Pancreas (tissue), 10 donors: ENCODE data around the gene CEP72. TPM values are rescaled to one million over a fixed set of nuclear protein-coding genes. Genes with fewer than 3 reads are reported as not detected.

Experiments
- ATAC-seq, 4 donors: fragments of 200-7000 bp; cut with Tn5 transposase; one replicate each; pipeline versions ENCODE4 v1.8.0 to v1.9.1; 2020; ENCODE audit warnings: mild to moderate bottlenecking in 4 of 4, moderate library complexity in 4 of 4
- DNase-seq, 6 donors: peaks; one replicate each; pipeline ENCODE4 v3.0.0-alpha.2; 2020
- FAIRE-seq: peaks from 2 replicates; lab custom pipeline; 2012; peaks lifted over from hg19 to GRCh38; lab: Jason Lieb, UNC
- H3K27ac ChIP-seq, 4 donors: fragments of 200-600 bp; sonication (generic); 1 replicate in 3 of 4; 2 replicates in 1 of 4; pipeline versions ENCODE4 v1.5.0 to v1.8.0; 2020
- H3K27me3 ChIP-seq, 4 donors: fragments of 200-600 bp; one replicate each; pipeline ENCODE4 v1.8.0; 2021
- H3K36me3 ChIP-seq, 3 donors: fragments of 200-600 bp; sonication (generic) in 1 of 3; one replicate each; pipeline versions ENCODE4 v1.5.0 to v1.8.0; 2020 to 2021
- H3K4me1 ChIP-seq, 3 donors: fragments of 200-600 bp; one replicate each; pipeline ENCODE4 v1.8.0; 2021
- H3K4me3 ChIP-seq, 4 donors: fragments of 200-600 bp; sonication (generic) in 2 of 4; one replicate each; pipeline versions ENCODE4 v1.5.0 to v1.8.0; 2020 to 2021
- H3K9me3 ChIP-seq, 4 donors: fragments of 200-600 bp; one replicate each; pipeline ENCODE4 v1.8.0; 2021
- WGBS, 2 donors: extraction: QIAGEN DNeasy Blood & Tissue Kit; methylation state at CpG; one replicate each; pipeline ENCODE4 v1.1.7; 2013; 5-methylcytosine and 5-hydroxymethylcytosine counted together
- intact Hi-C, 3 donors: fragments of 100-400 bp; cut with DNase I; formaldehyde crosslinking; loops; one replicate each; pipeline versions ENCODE4 v1.11.1 to v1.14.2; 2022
- polyA plus RNA-seq, 2 donors: library from polyadenylated mRNA; stranded (reverse); fragments of 200-250 nt; gene quantifications; one replicate each; pipeline ENCODE4 v1.2.3, GENCODE V29; 2013
- total RNA-seq, 6 donors: library from RNA; stranded (reverse); fragmentation: NEBNext Ultra II Directional in 4 of 6; extraction: Animal tissue kit (Norgen Biotek cat#: 25700) in 4 of 6; gene quantifications; one replicate each; pipeline versions ENCODE4 v1.2.1 to v1.2.4, GENCODE V29; 2021 to 2023
- TF ChIP-seq, protein P1 (sequence below), 4 donors: fragments of 200-600 bp; sonication (generic) in 3 of 4; IDR thresholded peaks; one replicate each; pipeline versions ENCODE4 v1.5.0 to v1.8.0; 2021; ENCODE audit warnings: antibody characterized with exemption in 4 of 4
- donor health status: healthy with polysubstance abuse.
- donor health status: DM: no; HTN: no; CAD: no; lungs with moderate emphysema.
- donor health status: DM: no; HTN: no; CAD: no.
- donor health status: control.
- donor health status: control.
- donor health status: Bipolar disorder and iron deficiency.
- donor health status: DM: yes; HTN: yes; CAD: no.
- donor health status: DM: no; HTN: no; CAD: no.
- donor health status: DM: no; HTN: no; CAD: no.
- donor health status: DM: yes; HTN: yes; CAD: no.

Gene CEP72
- total and polyA plus RNA-seq, 8 donors = 3.5 to 7.5 (median 4.6) TPM

DNA sequence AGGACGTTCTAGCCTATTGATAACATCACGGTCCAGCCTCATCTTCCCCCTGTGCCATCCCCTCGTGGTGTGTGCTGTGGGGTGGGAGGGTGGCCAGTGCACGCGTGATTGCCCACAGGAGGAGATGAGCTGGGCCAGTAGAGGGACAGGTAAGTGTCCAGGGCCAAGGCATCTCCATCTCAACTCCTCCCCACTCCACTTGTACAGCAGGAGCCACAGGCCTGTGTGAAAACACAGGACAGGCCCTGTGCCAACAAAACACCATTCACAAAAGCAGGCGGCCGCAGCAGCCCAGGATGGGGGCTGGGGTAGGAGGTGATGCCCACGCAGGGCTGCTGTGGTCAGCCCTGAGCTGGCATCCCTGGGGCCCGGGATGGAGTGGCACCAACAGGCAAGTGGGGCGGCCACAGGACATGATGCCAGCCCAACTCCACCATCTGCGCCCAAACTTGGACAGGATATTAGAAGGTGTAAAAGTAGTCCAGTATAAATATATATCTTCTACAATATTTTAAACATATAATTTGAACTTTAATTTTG is 48.4 kb downstream of the CEP72 start:
- Histone ChIP-seq H3K9me3 (no peaks in the 10 kb centered on the region), H3K27ac (no peak overlapping the region), H3K36me3 (no peaks in the 10 kb centered on the region), H3K27me3 (no peaks in the 10 kb centered on the region), H3K4me1 (no peaks in the 10 kb centered on the region), H3K4me3 (no peak overlapping the region)
- FAIRE-seq = no peak
- TF ChIP-seq, protein P1, sequence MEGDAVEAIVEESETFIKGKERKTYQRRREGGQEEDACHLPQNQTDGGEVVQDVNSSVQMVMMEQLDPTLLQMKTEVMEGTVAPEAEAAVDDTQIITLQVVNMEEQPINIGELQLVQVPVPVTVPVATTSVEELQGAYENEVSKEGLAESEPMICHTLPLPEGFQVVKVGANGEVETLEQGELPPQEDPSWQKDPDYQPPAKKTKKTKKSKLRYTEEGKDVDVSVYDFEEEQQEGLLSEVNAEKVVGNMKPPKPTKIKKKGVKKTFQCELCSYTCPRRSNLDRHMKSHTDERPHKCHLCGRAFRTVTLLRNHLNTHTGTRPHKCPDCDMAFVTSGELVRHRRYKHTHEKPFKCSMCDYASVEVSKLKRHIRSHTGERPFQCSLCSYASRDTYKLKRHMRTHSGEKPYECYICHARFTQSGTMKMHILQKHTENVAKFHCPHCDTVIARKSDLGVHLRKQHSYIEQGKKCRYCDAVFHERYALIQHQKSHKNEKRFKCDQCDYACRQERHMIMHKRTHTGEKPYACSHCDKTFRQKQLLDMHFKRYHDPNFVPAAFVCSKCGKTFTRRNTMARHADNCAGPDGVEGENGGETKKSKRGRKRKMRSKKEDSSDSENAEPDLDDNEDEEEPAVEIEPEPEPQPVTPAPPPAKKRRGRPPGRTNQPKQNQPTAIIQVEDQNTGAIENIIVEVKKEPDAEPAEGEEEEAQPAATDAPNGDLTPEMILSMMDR (IDR thresholded peaks at IDR 0.05) = no peak
- WGBS, 2 donors = 94% methylated on average over 11 of the region's 11 CpGs
- intact Hi-C loops = no loop called here
- DNase-seq = peak in 2 of 6 donors; percentile 11 to 31
- ATAC-seq = no peak

DNA sequence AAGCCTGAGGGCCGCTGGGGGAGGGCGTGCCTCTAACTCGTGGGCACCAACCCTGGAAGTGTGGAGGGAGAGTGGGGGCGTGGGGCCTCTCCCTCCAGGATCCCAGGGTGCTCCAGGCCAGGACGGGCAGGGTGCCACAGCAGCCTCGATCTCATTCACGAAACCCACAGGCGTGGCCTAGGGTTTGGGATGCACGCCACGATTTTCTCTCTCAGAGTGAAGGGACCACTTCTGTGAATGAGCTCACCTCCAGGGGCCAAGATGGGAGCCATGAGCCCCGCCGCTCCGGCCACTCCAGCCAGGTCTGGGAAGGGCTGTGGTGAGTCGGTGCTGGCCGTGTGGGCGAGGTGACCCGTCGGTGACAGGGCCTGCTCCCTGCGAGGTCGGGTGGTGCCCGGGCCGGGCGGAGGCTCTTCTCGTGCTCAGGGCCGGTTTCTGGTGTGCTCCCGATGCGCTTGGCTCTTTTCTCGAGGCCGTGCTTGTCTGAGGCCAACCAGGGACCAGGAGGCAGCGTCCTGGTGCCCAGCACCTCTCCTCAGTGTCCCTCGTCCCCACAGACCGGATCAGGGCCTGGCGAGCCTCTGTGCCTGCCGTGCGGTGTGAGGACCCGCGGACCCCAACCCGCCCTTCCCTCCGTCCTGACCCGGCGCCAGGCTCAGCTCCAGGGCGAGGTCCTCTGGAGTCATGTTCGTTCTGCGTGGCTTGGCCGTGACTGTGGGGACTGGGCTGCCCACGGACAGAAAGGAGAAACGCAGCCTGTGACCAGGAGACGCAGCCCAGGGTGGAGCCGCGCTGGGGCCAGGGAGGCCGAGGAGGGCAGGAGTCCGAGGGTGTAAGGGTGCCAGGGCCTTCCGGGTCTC is 50.0 kb downstream of the CEP72 start:
- DNase-seq = peak in 2 of 6 donors; percentile 27 to 76
- Histone ChIP-seq H3K27ac (no peak overlapping the region), H3K4me1 (no peaks in the 10 kb centered on the region), H3K27me3 (no peaks in the 10 kb centered on the region), H3K4me3 (no peak overlapping the region), H3K9me3 (no peaks in the 10 kb centered on the region), H3K36me3 (no peaks in the 10 kb centered on the region)
- TF ChIP-seq, protein P1 (IDR thresholded peaks at IDR 0.05) = no peak
- 96 to 97% methylated on average over 53 of the region's 53 CpGs for WGBS, 2 donors
- intact Hi-C loops = no loop called here
- no peak for FAIRE-seq
- ATAC-seq = no peak

DNA sequence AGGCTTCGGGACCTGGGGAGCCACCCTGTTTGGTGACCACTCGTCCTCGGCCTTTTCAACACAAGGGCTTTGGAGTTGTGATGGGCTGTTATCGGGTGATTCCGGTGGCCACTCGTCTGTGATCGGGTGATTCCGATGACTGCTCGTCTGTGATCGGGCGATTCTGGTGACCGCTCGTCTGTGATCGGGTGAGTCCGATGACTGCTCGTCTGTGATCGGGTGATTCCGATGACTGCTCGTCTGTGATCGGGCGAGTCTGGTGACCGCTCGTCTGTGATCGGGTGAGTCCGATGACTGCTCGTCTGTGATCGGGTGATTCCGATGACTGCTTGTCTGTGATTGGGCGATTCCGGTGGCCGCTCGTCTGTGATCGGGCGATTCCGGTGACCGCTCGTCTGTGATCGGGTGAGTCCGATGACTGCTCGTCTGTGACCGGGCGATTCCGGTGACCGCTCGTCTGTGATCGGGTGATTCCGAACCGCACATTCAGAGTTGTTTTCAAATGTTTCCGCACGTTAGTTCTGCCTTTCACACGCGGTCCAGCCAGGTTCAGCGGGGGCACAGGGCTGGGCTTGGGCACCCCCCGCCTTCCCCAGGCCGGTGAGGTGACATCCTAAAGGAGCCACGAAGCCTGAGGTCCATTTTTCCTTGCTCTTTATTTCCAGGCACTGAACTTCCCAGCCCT is 50.8 kb downstream of the CEP72 start:
- 95 to 97% methylated on average over 56 of the region's 56 CpGs for WGBS, 2 donors
- TF ChIP-seq, protein P1 (IDR thresholded peaks at IDR 0.05) = no peak
- no peak for ATAC-seq
- peak in 2 of 6 donors; percentile 14 to 51 for DNase-seq
- no peaks in the 10 kb centered on the region for H3K9me3 ChIP-seq
- H3K4me3 ChIP-seq = no peak overlapping the region
- H3K36me3 ChIP-seq = no peaks in the 10 kb centered on the region
- no peak overlapping the region for H3K27ac ChIP-seq
- no peaks in the 10 kb centered on the region for H3K27me3 ChIP-seq
- no peak for FAIRE-seq
- H3K4me1 ChIP-seq = no peaks in the 10 kb centered on the region
- intact Hi-C loops = no loop called here

DNA sequence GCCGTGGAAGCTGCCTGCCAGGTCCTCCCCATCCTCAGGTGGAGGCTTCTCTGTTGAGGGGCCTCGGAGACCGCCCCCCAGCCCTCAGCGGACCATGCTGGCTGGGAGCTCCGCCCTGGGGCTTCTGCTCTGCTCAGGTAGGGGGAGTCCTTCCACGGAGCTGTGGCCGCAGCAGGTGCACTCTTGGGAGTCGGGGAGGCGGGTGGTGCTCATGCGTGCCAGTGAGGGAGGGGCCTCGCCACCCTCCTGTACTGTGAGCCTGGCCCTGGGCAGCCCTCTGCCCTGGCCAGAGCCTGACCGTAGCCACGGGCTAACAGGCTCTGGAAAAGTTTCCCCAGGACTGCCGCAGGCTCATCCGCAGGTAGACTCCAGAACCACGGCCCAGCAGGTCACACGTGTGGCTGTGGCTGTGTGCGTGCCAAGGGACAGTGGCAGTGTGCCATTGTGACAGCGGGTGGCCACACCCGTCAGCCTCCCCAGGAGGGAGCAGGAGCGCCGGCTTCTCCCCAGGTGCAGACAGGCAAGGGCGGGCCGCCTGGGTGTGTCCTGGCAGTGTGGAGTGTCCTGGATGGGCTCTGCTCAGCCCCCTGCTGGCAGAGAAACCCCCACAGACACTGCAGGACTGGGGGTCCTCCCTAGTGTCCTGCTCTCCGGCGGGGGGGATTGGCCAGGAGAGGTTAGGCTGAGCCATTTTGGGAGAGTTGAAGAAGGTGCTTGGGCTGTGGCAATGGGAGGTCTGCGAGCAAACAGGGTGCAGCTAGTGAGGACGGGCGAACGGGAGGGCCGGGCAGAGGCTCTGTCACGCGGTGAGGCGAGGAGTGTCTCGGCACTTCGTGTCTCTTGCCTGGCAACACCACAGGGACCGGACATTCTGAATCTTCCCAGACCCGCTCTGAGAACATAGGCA is 51.5 kb downstream of the CEP72 start:
- intact Hi-C loops = no loop called here
- H3K27ac ChIP-seq = no peak overlapping the region
- H3K4me1 ChIP-seq = no peaks in the 10 kb centered on the region
- FAIRE-seq (no peak), ATAC-seq (peak; percentile 12 to 49 (median 16)), DNase-seq (peak in 3 of 6 donors; percentile 55 to 79 (median 62))
- TF ChIP-seq, protein P1 (IDR thresholded peaks at IDR 0.05) = no peak
- 84 to 85% methylated on average over 38 of the region's 38 CpGs for WGBS, 2 donors
- no peaks in the 10 kb centered on the region for H3K36me3 ChIP-seq
- H3K9me3 ChIP-seq = no peaks in the 10 kb centered on the region
- H3K4me3 ChIP-seq = no peak overlapping the region
- H3K27me3 ChIP-seq = no peaks in the 10 kb centered on the region
